ENCODE results near the gene IL15. TPM values are rescaled to one million over a fixed set of nuclear protein-coding genes. Genes with fewer than 3 reads are reported as not detected.

IL15 gene
- total and polyA plus RNA-seq, 7 donors, result 1.4 to 3.0 (median 2.2) TPM

DNA sequence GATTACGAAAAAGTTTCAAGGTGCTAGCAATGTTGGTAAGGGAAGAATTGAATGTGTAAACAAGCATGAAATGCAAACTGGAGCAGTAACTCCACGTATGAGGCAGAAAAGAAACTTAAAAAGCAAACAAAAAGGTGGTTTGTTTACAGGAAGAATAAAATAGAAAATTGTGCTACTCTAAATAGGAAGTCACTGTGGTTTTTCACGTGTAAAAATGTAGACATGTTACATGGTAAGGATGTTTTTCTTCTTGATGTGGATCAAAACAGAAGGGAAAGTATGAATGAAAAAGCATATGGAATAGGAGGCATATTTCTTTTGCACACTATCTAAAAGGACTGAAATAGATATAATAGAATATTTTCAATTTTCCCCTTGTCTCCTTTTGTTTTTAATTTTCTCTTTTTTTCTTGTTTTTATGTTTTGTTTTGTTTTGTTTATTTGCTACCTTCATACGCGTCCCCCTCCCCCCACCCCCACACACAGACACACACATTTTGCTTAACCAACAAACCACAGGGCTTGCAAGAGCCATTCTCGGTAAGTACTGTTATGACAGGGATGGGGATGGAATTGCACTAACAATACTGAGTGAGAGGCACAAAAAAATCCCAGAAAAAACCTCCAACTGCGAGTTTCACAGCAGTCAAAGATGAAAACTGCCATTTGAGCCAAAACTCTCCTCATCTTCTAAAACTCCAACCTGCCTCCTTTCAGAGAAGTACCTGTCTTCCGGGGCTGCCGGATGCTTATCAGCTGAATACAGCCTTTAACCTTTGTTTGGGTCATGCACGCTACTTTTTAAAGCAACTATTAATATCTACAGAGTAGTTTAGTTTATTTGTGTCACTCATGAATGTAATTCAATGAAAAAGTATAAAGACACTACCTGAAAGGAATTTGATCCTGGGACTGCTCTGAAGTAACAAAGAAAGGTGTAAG, 135.8 kb downstream of the IL15 start:
- TF ChIP-seq, protein P1, sequence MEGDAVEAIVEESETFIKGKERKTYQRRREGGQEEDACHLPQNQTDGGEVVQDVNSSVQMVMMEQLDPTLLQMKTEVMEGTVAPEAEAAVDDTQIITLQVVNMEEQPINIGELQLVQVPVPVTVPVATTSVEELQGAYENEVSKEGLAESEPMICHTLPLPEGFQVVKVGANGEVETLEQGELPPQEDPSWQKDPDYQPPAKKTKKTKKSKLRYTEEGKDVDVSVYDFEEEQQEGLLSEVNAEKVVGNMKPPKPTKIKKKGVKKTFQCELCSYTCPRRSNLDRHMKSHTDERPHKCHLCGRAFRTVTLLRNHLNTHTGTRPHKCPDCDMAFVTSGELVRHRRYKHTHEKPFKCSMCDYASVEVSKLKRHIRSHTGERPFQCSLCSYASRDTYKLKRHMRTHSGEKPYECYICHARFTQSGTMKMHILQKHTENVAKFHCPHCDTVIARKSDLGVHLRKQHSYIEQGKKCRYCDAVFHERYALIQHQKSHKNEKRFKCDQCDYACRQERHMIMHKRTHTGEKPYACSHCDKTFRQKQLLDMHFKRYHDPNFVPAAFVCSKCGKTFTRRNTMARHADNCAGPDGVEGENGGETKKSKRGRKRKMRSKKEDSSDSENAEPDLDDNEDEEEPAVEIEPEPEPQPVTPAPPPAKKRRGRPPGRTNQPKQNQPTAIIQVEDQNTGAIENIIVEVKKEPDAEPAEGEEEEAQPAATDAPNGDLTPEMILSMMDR (IDR thresholded peaks at IDR 0.05), result no peak
- no peak overlapping the region for H3K27ac ChIP-seq
- H3K36me3 ChIP-seq (ENCODE audit: insufficient read depth in 1 of 2, low read depth in 1 of 2), result no peaks in the 10 kb centered on the region
- H3K4me1 ChIP-seq, result no peaks in the 10 kb centered on the region
- 70 to 71% (median 70%) methylated on average over 10 of the region's 10 CpGs for WGBS, 3 donors
- ATAC-seq (no peak), DNase-seq (no peak)
- no peaks in the 10 kb centered on the region for H3K9me3 ChIP-seq
- H3K27me3 ChIP-seq (ENCODE audit: insufficient read depth in 3 of 3, low read length in 2 of 3), result no peaks in the 10 kb centered on the region
- no peak overlapping the region for H3K4me3 ChIP-seq
- intact Hi-C loops (cut with DNase I), result no loop called here

DNA sequence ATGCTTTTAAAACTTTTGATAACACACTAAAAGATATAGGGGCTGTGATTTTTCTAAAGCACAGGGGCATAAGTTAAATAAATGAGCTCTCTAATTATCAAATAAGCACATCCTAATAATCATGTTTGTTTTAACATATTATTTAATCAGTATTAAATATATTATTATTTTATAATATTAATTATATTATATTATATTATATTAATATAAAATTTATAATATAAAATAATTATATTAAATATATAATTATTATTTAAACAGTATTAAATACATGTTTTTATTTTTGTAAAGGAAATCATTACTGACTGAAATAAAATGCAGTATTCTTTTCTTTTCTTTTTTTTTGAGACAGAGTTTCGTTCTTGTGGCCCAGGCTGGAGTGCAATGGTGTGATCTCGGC, 136.5 kb downstream of the IL15 start:
- 95 to 100% (median 95%) methylated on average over 2 of the region's 2 CpGs for WGBS, 3 donors
- DNase-seq (no peak), ATAC-seq (no peak)
- Histone ChIP-seq H3K27me3 (ENCODE audit: insufficient read depth in 3 of 3, low read length in 2 of 3) (no peaks in the 10 kb centered on the region), H3K4me1 (no peaks in the 10 kb centered on the region), H3K9me3 (no peaks in the 10 kb centered on the region), H3K36me3 (ENCODE audit: insufficient read depth in 1 of 2, low read depth in 1 of 2) (no peaks in the 10 kb centered on the region), H3K27ac (no peak overlapping the region), H3K4me3 (no peak overlapping the region)
- TF ChIP-seq, protein P1 (IDR thresholded peaks at IDR 0.05), result no peak
- intact Hi-C loops (cut with DNase I), result no loop called here

DNA sequence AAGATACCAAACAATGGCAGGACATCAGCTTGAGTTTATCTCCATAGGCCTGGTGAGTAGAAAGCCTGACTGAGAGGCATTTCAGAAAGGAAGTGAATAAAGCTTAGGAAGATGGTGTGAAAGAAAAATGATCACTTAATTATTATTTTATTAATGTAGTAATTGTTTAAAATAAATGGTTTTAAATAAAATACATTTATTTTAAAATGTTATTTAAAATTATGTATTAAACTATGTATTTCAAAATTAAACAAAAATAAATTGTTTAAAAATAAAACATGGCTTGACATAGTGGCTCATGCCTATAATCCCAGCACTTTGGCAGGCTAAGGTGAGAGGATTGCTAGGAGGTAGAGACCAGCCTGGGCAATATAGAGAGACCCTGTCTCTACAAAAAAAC, 145.8 kb downstream of the IL15 start:
- ATAC-seq, result no peak
- intact Hi-C loops (cut with DNase I), result no loop called here

More for the DNA sequence above, 145.8 kb downstream of the IL15 start:
- no peak overlapping the region for H3K4me3 ChIP-seq
- DNase-seq, result no peak
- no peaks in the 10 kb centered on the region for H3K9me3 ChIP-seq
- TF ChIP-seq, protein P1 (IDR thresholded peaks at IDR 0.05), result no peak
- H3K36me3 ChIP-seq (ENCODE audit: insufficient read depth in 1 of 2, low read depth in 1 of 2), result no peaks in the 10 kb centered on the region
- H3K27me3 ChIP-seq (ENCODE audit: insufficient read depth in 3 of 3, low read length in 2 of 3), result no peaks in the 10 kb centered on the region
- no peaks in the 10 kb centered on the region for H3K4me1 ChIP-seq
- H3K27ac ChIP-seq, result no peak overlapping the region

Data from psoas muscle (tissue), 8 donors.